HEK293 (cell line): ENCODE results near the gene PPM1F.

Source experiments
- CTCF ChIA-PET: fragments of 350-600 bp; formaldehyde crosslinking; extraction: SDS; loops from one replicate; lab custom pipeline; 2021; ENCODE audit warnings: antibody characterized with exemption; lab: Yijun Ruan, JAX
- POLR2A ChIA-PET: fragments of 300-600 bp; formaldehyde crosslinking; extraction: SDS; loops from one replicate; lab custom pipeline; 2020; ENCODE audit warnings: antibody characterized with exemption, inconsistent platforms; lab: Yijun Ruan, JAX
- H3K27ac ChIP-seq: fragments of 200-500 bp; sonication (Bioruptor generic); 2 replicates; pipeline ENCODE4 v1.5.1; 2014; ENCODE audit warnings: low read depth, low read length, control low read depth, inconsistent platforms; ENCODE audit errors: extremely low read depth
- H3K36me3 ChIP-seq, 2 experiments: fragments of 200-500 bp in 1 of 2; sonication (Bioruptor generic) in 1 of 2; 1 replicate in 1 of 2; 2 replicates in 1 of 2; pipeline ENCODE4 v1.5.1; 2014 to 2017; ENCODE audit warnings: inconsistent platforms in 2 of 2, low read length in 2 of 2; ENCODE audit not compliant: control insufficient read depth in 2 of 2, insufficient read depth in 1 of 2
- H3K4me1 ChIP-seq: fragments of 200-500 bp; sonication (Bioruptor generic); 2 replicates; pipeline ENCODE4 v1.5.1; 2014; ENCODE audit warnings: mild to moderate bottlenecking, low read length, inconsistent platforms; ENCODE audit not compliant: control insufficient read depth, insufficient read depth
- H3K4me3 ChIP-seq: 2 replicates; pipeline ENCODE4 v1.5.1; 2011; ENCODE audit warnings: low read depth, mild to moderate bottlenecking, control low read depth, low read length, moderate library complexity
- H3K9me3 ChIP-seq: fragments of 200-500 bp; sonication (Bioruptor generic); 2 replicates; pipeline ENCODE4 v1.5.1; 2014; ENCODE audit warnings: low read depth, low read length, inconsistent platforms; ENCODE audit not compliant: control insufficient read depth, insufficient read depth
- GFI1B ChIP-seq: fragments of 450-650 bp; formaldehyde crosslinking; IDR thresholded peaks from 2 replicates; pipeline ENCODE4 v1.5.1; 2016; ENCODE audit warnings: missing biosample characterization, missing genetic modification characterization
- GLI2 ChIP-seq: fragments of 450-650 bp; formaldehyde crosslinking; IDR thresholded peaks from 2 replicates; pipeline ENCODE4; 2017; ENCODE audit warnings: missing biosample characterization, missing genetic modification characterization, low read depth, borderline replicate concordance
- MZF1 ChIP-seq: fragments of 450-650 bp; formaldehyde crosslinking; IDR thresholded peaks from 2 replicates; pipeline ENCODE4 v1.5.1; 2017; ENCODE audit warnings: missing biosample characterization, missing genetic modification characterization, borderline replicate concordance
- RBAK ChIP-seq: fragments of 450-650 bp; formaldehyde crosslinking; IDR thresholded peaks from 2 replicates; pipeline ENCODE4 v1.5.1; 2016; ENCODE audit warnings: missing biosample characterization, missing genetic modification characterization
- TCF7L2 ChIP-seq: IDR thresholded peaks from 2 replicates; pipeline ENCODE4 v1.6.1; 2011; ENCODE audit warnings: low read depth, mild to moderate bottlenecking, inconsistent platforms, low read length, moderate library complexity, borderline replicate concordance
- ZFP41 ChIP-seq: fragments of 450-650 bp; formaldehyde crosslinking; IDR thresholded peaks from 2 replicates; pipeline ENCODE4 v1.5.1; 2016; ENCODE audit warnings: missing biosample characterization, missing genetic modification characterization, borderline replicate concordance
- ZNF132 ChIP-seq: fragments of 450-650 bp; formaldehyde crosslinking; IDR thresholded peaks from 2 replicates; pipeline ENCODE4 v1.5.1; 2017; ENCODE audit warnings: missing biosample characterization, missing genetic modification characterization, borderline replicate concordance
- ZSCAN23 ChIP-seq: fragments of 450-650 bp; formaldehyde crosslinking; IDR thresholded peaks from 2 replicates; pipeline ENCODE4 v1.5.1; 2016; ENCODE audit warnings: missing biosample characterization, missing genetic modification characterization
- TF ChIP-seq, protein P1 (sequence below): fragments of 450-650 bp; formaldehyde crosslinking; IDR thresholded peaks from 2 replicates; pipeline ENCODE4 v1.5.1; 2016; ENCODE audit warnings: missing biosample characterization, missing genetic modification characterization, borderline replicate concordance
- TF ChIP-seq, protein P2 (sequence below): fragments of 450-650 bp; formaldehyde crosslinking; IDR thresholded peaks from 2 replicates; pipeline ENCODE4 v1.5.1; 2016; ENCODE audit warnings: missing biosample characterization, missing genetic modification characterization
- TF ChIP-seq, protein P3 (sequence below): fragments of 450-650 bp; formaldehyde crosslinking; IDR thresholded peaks from 2 replicates; pipeline ENCODE4 v1.5.1; 2016; ENCODE audit warnings: missing biosample characterization, missing genetic modification characterization
- TF ChIP-seq, protein P4 (sequence below): sonication (generic); formaldehyde crosslinking; IDR thresholded peaks from 2 replicates; pipeline ENCODE4 v1.8.1; 2022; ENCODE audit warnings: mild to moderate bottlenecking, moderate library complexity, missing genetic modification reagents

PPM1F gene

DNA sequence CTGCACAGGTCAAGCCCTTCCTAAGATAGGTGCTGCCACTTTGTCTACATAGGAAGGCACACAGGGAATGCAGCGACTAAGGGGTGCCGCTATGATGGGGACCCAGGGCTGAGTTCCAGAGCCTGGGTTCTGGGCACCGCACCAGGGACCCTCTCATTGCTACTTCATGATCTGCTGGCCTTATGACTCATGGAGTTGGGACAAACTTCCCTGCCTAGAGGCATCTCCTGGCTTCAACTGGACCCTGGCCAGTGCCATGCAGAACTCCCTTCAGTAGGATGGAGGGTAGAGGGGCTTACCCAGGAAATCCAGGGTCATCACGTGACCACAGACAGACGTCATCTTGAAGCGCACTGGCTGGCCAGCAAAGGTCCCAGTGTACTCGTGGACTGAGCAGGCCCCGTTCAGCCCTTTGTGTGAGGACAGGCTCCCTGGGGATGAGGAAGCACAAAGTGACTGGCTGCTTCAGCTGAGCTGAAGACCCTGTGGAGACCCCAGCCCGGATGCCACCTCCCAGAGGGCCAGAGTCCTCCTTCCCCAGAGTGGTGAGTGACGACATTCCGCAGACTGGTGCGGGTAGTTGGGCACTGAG is 21.5 kb upstream of the PPM1F start:
- TF ChIP-seq, protein P1, sequence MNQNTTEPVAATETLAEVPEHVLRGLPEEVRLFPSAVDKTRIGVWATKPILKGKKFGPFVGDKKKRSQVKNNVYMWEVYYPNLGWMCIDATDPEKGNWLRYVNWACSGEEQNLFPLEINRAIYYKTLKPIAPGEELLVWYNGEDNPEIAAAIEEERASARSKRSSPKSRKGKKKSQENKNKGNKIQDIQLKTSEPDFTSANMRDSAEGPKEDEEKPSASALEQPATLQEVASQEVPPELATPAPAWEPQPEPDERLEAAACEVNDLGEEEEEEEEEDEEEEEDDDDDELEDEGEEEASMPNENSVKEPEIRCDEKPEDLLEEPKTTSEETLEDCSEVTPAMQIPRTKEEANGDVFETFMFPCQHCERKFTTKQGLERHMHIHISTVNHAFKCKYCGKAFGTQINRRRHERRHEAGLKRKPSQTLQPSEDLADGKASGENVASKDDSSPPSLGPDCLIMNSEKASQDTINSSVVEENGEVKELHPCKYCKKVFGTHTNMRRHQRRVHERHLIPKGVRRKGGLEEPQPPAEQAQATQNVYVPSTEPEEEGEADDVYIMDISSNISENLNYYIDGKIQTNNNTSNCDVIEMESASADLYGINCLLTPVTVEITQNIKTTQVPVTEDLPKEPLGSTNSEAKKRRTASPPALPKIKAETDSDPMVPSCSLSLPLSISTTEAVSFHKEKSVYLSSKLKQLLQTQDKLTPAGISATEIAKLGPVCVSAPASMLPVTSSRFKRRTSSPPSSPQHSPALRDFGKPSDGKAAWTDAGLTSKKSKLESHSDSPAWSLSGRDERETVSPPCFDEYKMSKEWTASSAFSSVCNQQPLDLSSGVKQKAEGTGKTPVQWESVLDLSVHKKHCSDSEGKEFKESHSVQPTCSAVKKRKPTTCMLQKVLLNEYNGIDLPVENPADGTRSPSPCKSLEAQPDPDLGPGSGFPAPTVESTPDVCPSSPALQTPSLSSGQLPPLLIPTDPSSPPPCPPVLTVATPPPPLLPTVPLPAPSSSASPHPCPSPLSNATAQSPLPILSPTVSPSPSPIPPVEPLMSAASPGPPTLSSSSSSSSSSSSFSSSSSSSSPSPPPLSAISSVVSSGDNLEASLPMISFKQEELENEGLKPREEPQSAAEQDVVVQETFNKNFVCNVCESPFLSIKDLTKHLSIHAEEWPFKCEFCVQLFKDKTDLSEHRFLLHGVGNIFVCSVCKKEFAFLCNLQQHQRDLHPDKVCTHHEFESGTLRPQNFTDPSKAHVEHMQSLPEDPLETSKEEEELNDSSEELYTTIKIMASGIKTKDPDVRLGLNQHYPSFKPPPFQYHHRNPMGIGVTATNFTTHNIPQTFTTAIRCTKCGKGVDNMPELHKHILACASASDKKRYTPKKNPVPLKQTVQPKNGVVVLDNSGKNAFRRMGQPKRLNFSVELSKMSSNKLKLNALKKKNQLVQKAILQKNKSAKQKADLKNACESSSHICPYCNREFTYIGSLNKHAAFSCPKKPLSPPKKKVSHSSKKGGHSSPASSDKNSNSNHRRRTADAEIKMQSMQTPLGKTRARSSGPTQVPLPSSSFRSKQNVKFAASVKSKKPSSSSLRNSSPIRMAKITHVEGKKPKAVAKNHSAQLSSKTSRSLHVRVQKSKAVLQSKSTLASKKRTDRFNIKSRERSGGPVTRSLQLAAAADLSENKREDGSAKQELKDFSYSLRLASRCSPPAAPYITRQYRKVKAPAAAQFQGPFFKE (tag by site-specific recombination), result no peak
- TF ChIP-seq, protein P2, sequence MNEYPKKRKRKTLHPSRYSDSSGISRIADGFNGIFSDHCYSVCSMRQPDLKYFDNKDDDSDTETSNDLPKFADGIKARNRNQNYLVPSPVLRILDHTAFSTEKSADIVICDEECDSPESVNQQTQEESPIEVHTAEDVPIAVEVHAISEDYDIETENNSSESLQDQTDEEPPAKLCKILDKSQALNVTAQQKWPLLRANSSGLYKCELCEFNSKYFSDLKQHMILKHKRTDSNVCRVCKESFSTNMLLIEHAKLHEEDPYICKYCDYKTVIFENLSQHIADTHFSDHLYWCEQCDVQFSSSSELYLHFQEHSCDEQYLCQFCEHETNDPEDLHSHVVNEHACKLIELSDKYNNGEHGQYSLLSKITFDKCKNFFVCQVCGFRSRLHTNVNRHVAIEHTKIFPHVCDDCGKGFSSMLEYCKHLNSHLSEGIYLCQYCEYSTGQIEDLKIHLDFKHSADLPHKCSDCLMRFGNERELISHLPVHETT (tag by site-specific recombination), result no peak
- TF ChIP-seq TCF7L2, result no peak
- no peak for TF ChIP-seq GLI2 (tag by site-specific recombination)
- TF ChIP-seq ZNF132 (tag by site-specific recombination), result no peak
- no peak for TF ChIP-seq MZF1 (tag by site-specific recombination)
- POLR2A ChIA-PET, result interaction anchor here (0.8 kb wide), 1 partner anchor 9 kb away, joined by 3 read pairs; the partner anchor contains the start of gene TOP3B
- Histone ChIP-seq H3K9me3 (no peaks in the 10 kb centered on the region), H3K4me1 (no peaks in the 10 kb centered on the region), H3K4me3 (no peak overlapping the region), H3K27ac (no peak overlapping the region), H3K36me3 (peaks cover 13 to 83% of the 10 kb centered on the region in 2 experiments)
- CTCF ChIA-PET, result interaction anchor here (0.6 kb wide), 1 partner anchor 15 kb away, joined by 4 read pairs; no protein-coding TSS in a partner anchor

DNA sequence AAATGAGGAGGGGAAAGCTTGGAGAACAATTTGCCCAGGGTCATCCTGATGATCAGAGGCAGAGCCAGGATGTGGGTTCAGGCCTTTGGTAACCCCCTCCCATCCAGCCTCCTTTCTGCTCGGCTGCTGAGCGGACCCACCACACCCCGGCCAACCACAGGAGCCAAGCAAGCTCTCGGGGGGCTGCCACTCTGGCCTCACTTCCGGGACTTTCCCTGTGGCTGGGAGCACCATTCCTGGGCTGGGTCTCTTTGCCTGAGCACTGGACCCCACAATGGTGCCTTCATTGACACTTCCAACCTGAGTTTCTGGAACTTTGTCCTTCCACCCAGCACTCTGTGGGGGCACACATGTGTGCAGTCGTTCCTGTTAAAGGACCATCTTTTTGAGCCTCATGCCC is 20.2 kb upstream of the PPM1F start:
- Histone ChIP-seq H3K9me3 (no peaks in the 10 kb centered on the region), H3K36me3 (peaks cover 13 to 84% of the 10 kb centered on the region in 2 experiments), H3K4me3 (no peak overlapping the region), H3K27ac (no peak overlapping the region), H3K4me1 (no peaks in the 10 kb centered on the region)
- ChIA-PET POLR2A (interaction anchor here (1.5 to 1.7 kb wide), 2 partner anchors 10 to 237 kb away, joined by 3 to 11 read pairs; partner anchors contain the start of genes TOP3B and YPEL1), CTCF (interaction anchor here (0.6 to 3.2 kb wide), 24 partner anchors 9 to 211 kb away, joined by 3 to 47 read pairs (median 4); partner anchors contain the start of genes PPM1F and TOP3B)
- TF ChIP-seq GFI1B (tag by site-specific recombination), result no peak
- no peak for TF ChIP-seq RBAK (tag by site-specific recombination)
- no peak for TF ChIP-seq ZSCAN23 (tag by site-specific recombination)
- TF ChIP-seq, protein P3, sequence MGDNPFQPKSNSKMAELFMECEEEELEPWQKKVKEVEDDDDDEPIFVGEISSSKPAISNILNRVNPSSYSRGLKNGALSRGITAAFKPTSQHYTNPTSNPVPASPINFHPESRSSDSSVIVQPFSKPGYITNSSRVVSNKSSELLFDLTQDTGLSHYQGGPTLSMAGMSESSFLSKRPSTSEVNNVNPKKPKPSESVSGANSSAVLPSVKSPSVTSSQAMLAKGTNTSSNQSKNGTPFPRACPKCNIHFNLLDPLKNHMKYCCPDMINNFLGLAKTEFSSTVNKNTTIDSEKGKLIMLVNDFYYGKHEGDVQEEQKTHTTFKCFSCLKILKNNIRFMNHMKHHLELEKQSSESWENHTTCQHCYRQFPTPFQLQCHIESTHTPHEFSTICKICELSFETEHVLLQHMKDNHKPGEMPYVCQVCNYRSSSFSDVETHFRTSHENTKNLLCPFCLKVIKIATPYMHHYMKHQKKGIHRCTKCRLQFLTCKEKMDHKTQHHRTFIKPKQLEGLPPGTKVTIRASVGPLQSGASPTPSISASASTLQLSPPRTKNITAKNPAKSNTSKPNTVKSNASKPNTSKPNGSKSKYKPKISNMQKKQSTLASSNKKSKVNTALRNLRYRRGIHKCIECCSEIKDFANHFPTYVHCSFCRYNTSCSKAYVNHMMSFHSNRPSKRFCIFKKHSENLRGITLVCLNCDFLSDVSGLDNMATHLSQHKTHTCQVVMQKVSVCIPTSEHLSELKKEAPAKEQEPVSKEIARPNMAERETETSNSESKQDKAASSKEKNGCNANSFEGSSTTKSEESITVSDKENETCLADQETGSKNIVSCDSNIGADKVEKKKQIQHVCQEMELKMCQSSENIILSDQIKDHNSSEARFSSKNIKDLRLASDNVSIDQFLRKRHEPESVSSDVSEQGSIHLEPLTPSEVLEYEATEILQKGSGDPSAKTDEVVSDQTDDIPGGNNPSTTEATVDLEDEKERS (tag by site-specific recombination), result no peak
- no peak for TF ChIP-seq ZFP41
- TF ChIP-seq, protein P4, sequence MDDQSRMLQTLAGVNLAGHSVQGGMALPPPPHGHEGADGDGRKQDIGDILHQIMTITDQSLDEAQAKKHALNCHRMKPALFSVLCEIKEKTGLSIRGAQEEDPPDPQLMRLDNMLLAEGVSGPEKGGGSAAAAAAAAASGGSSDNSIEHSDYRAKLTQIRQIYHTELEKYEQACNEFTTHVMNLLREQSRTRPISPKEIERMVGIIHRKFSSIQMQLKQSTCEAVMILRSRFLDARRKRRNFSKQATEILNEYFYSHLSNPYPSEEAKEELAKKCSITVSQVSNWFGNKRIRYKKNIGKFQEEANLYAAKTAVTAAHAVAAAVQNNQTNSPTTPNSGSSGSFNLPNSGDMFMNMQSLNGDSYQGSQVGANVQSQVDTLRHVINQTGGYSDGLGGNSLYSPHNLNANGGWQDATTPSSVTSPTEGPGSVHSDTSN (CRISPR knock-in tag), result no peak
